Keratinocyte (primary cell): Measurements from ENCODE around the gene ITCH.

Experiments used
- CTCF ChIP-seq, 3 experiments: IDR thresholded peaks in 1 of 3; conservative IDR thresholded peaks in 1 of 3; optimal IDR thresholded peaks in 1 of 3; 2 replicates in 2 of 3; 3 replicates in 1 of 3; pipeline versions ENCODE3 to v1.5.1; 2011; ENCODE audit warnings: low read length in 3 of 3, mild to moderate bottlenecking in 3 of 3, moderate library complexity in 2 of 3, control low read depth in 1 of 3, inconsistent platforms in 1 of 3; ENCODE audit not compliant: insufficient read depth in 2 of 3; ENCODE audit errors: extremely low read depth in 1 of 3
- EZH2 ChIP-seq: IDR thresholded peaks from one replicate; pipeline ENCODE4 v1.6.1; 2012; ENCODE audit warnings: inconsistent platforms, mild to moderate bottlenecking, low read length, moderate library complexity

- TF ChIP-seq CTCF (optimal IDR thresholded peaks at IDR 0.05 in 1 of 3, IDR thresholded peaks at IDR 0.05 in 1 of 3, conservative IDR thresholded peaks at IDR 0.05 in 1 of 3; ENCODE audit: extremely low read depth in 1 of 3, insufficient read depth in 2 of 3, low read length in 3 of 3): no peak
- no peak for TF ChIP-seq EZH2
These were observed 1.1 kb downstream of the ITCH start for GRCh38 chr20:34364223-34364506.
